IMR-90 (cell line): ENCODE results near the gene RNF114. TPM values are rescaled to one million over a fixed set of nuclear protein-coding genes. Genes with fewer than 3 reads are reported as not detected.

Experiments
- ATAC-seq: fragments of 200-7000 bp; cut with Tn5 transposase; 2 replicates; pipeline ENCODE4 v1.9.1; 2020; ENCODE audit warnings: low read depth, mild to moderate bottlenecking, moderate library complexity
- BruUV-seq: library from RNA; stranded (reverse); fragments of 400-500 nt; replicated peaks from 2 replicates; lab custom pipeline; 2021; lab: Mats Ljungman, UMichigan
- CTCF ChIA-PET: fragments of 300-600 bp; formaldehyde crosslinking; extraction: SDS; loops from one replicate; lab custom pipeline; 2021; ENCODE audit warnings: antibody characterized with exemption; lab: Yijun Ruan, JAX
- POLR2A ChIA-PET: fragments of 300-600 bp; sonication (Branson Sonifier 250); formaldehyde crosslinking; loops from one replicate; lab custom pipeline; 2022; ENCODE audit warnings: antibody characterized with exemption; ENCODE audit not compliant: unreplicated experiment; lab: Charles Lee
- DNase-seq: peaks from one replicate; pipeline ENCODE4 v3.0.0; 2013
- H2AFZ ChIP-seq: replicated peaks from 2 replicates; pipeline ENCODE3; 2013; ENCODE audit warnings: low read length, mild to moderate bottlenecking; ENCODE audit not compliant: poor library complexity
- H2AK5ac ChIP-seq: 2 replicates; pipeline ENCODE4 v1.6.1; 2013; ENCODE audit warnings: low read depth, low read length, inconsistent platforms
- H2AK9ac ChIP-seq: replicated peaks from 2 replicates; pipeline ENCODE3; 2013; ENCODE audit warnings: mild to moderate bottlenecking, low read depth, low read length, moderate library complexity; ENCODE audit not compliant: poor library complexity
- H2BK120ac ChIP-seq: 2 replicates; pipeline ENCODE4 v1.6.1; 2013; ENCODE audit warnings: low read depth, low read length, inconsistent platforms
- H2BK15ac ChIP-seq: 3 replicates; pipeline ENCODE4 v1.6.1; 2013; ENCODE audit warnings: low read depth, low read length, inconsistent platforms
- H2BK20ac ChIP-seq: 2 replicates; pipeline ENCODE4 v1.6.1; 2013; ENCODE audit warnings: low read depth, mild to moderate bottlenecking, inconsistent platforms, low read length, moderate library complexity
- H2BK5ac ChIP-seq: 2 replicates; pipeline ENCODE4 v1.6.1; 2013; ENCODE audit warnings: mild to moderate bottlenecking, low read depth, low read length, inconsistent platforms; ENCODE audit not compliant: poor library complexity, severe bottlenecking
- H3K14ac ChIP-seq: replicated peaks from 2 replicates; pipeline ENCODE4 v1.6.1; 2013; ENCODE audit warnings: low read depth, low read length, inconsistent platforms
- H3K18ac ChIP-seq: 2 replicates; pipeline ENCODE4 v1.6.1; 2013; ENCODE audit warnings: low read depth, low read length, control low read depth
- H3K23ac ChIP-seq: 2 replicates; pipeline ENCODE4 v1.6.1; 2013; ENCODE audit warnings: low read depth, low read length, inconsistent platforms
- H3K27ac ChIP-seq: 2 replicates; pipeline ENCODE4 v1.5.1; 2013; ENCODE audit warnings: mild to moderate bottlenecking, control low read depth, low read length; ENCODE audit not compliant: insufficient read depth
- H3K27me3 ChIP-seq: 2 replicates; pipeline ENCODE4 v1.6.1; 2013; ENCODE audit warnings: low read length; ENCODE audit not compliant: control insufficient read depth, insufficient read depth
- H3K36me3 ChIP-seq: 2 replicates; pipeline ENCODE4 v1.6.1; 2013; ENCODE audit warnings: low read length, mixed read lengths; ENCODE audit not compliant: control insufficient read depth, insufficient read depth
- H3K4ac ChIP-seq: 2 replicates; pipeline ENCODE4 v1.6.1; 2013; ENCODE audit warnings: low read depth, low read length, inconsistent platforms
- H3K4me1 ChIP-seq: 2 replicates; pipeline ENCODE4 v1.6.1; 2013; ENCODE audit warnings: low read length, mixed read lengths; ENCODE audit not compliant: control insufficient read depth, insufficient read depth
- H3K4me2 ChIP-seq: 2 replicates; pipeline ENCODE4 v1.6.1; 2013; ENCODE audit warnings: low read depth, mild to moderate bottlenecking, control low read depth, low read length, moderate library complexity
- H3K4me3 ChIP-seq: 2 replicates; pipeline ENCODE4 v1.5.1; 2013; ENCODE audit warnings: low read depth, mild to moderate bottlenecking, control low read depth, low read length, moderate library complexity; ENCODE audit not compliant: insufficient read depth
- H3K56ac ChIP-seq: 2 replicates; pipeline ENCODE4 v1.6.1; 2013; ENCODE audit warnings: low read length, inconsistent platforms; ENCODE audit not compliant: insufficient read depth; ENCODE audit errors: extremely low read depth
- H3K79me1 ChIP-seq, 2 experiments: 2 replicates each; pipeline ENCODE4 v1.6.1; 2013; ENCODE audit warnings: low read length in 2 of 2, inconsistent platforms in 1 of 2, low read depth in 1 of 2
- H3K9ac ChIP-seq: 2 replicates; pipeline ENCODE4 v1.6.1; 2013; ENCODE audit warnings: low read depth, low read length, control low read depth
- H3K9me1 ChIP-seq: 2 replicates; pipeline ENCODE4 v1.6.1; 2013; ENCODE audit warnings: low read length, inconsistent platforms; ENCODE audit not compliant: insufficient read depth
- H3K9me3 ChIP-seq: 2 replicates; pipeline ENCODE4 v1.6.1; 2013; ENCODE audit warnings: low read length; ENCODE audit not compliant: control insufficient read depth, insufficient read depth
- H4K20me1 ChIP-seq: 2 replicates; pipeline ENCODE4 v1.6.1; 2013; ENCODE audit warnings: low read length, inconsistent platforms; ENCODE audit not compliant: insufficient read depth
- H4K5ac ChIP-seq: 2 replicates; pipeline ENCODE4 v1.6.1; 2013; ENCODE audit warnings: mild to moderate bottlenecking, low read depth, low read length, control low read depth
- H4K8ac ChIP-seq, 2 experiments: 2 replicates each; pipeline ENCODE4 v1.6.1; 2013; ENCODE audit warnings: low read depth in 2 of 2, low read length in 2 of 2, control low read depth in 1 of 2, inconsistent platforms in 1 of 2
- H4K91ac ChIP-seq: 2 replicates; pipeline ENCODE4 v1.6.1; 2013; ENCODE audit warnings: low read depth, low read length, inconsistent platforms; ENCODE audit not compliant: insufficient read depth
- BHLHE40 ChIP-seq: fragments of 150-350 bp; IDR thresholded peaks from 2 replicates; pipeline ENCODE4 v1.6.1; 2016; ENCODE audit warnings: mild to moderate bottlenecking, low read depth, low read length
- CEBPB ChIP-seq: IDR thresholded peaks from 2 replicates; pipeline ENCODE4 v1.6.1; 2012; ENCODE audit warnings: low read depth, low read length, improper control_type of control experiment
- CHD1 ChIP-seq: IDR thresholded peaks from 2 replicates; pipeline ENCODE4 v1.6.1; 2012; ENCODE audit warnings: low read depth, low read length, improper control_type of control experiment
- FOS ChIP-seq: fragments of 150-350 bp; IDR thresholded peaks from 2 replicates; pipeline ENCODE4 v1.6.1; 2016; ENCODE audit warnings: low read depth, low read length
- MAFK ChIP-seq: IDR thresholded peaks from 2 replicates; pipeline ENCODE4 v1.6.1; 2012; ENCODE audit warnings: low read depth, low read length, improper control_type of control experiment
- MAZ ChIP-seq: IDR thresholded peaks from 2 replicates; pipeline ENCODE4 v1.6.1; 2012; ENCODE audit warnings: low read depth, mild to moderate bottlenecking, low read length, improper control_type of control experiment, moderate library complexity, borderline replicate concordance
- MXI1 ChIP-seq: IDR thresholded peaks from 2 replicates; pipeline ENCODE4 v1.6.1; 2012; ENCODE audit warnings: low read depth, mild to moderate bottlenecking, low read length, moderate library complexity, borderline replicate concordance
- NFE2L2 ChIP-seq: fragments of 150-350 bp; IDR thresholded peaks from 2 replicates; pipeline ENCODE4 v1.6.1; 2016; ENCODE audit warnings: low read depth, mild to moderate bottlenecking, low read length
- POLR2A ChIP-seq: IDR thresholded peaks from 2 replicates; pipeline ENCODE4 v1.6.1; 2012; ENCODE audit warnings: mild to moderate bottlenecking, low read depth, low read length
- RAD21 ChIP-seq: IDR thresholded peaks from 2 replicates; pipeline ENCODE4 v1.6.1; 2012; ENCODE audit warnings: low read length, improper control_type of control experiment
- RCOR1 ChIP-seq: IDR thresholded peaks from 2 replicates; pipeline ENCODE4 v1.6.1; 2012; ENCODE audit warnings: mild to moderate bottlenecking, low read length, improper control_type of control experiment; ENCODE audit not compliant: insufficient replicate concordance
- RFX5 ChIP-seq: IDR thresholded peaks from 2 replicates; pipeline ENCODE4 v1.8.0; 2012; ENCODE audit warnings: low read depth, mild to moderate bottlenecking, low read length, moderate library complexity
- SMC3 ChIP-seq: fragments of 150-350 bp; IDR thresholded peaks from 2 replicates; pipeline ENCODE4 v1.6.1; 2016; ENCODE audit warnings: low read depth, mild to moderate bottlenecking, antibody characterized with exemption, low read length, moderate library complexity
- USF2 ChIP-seq: fragments of 150-350 bp; IDR thresholded peaks from 2 replicates; pipeline ENCODE4 v1.6.1; 2017; ENCODE audit warnings: mild to moderate bottlenecking, antibody characterized with exemption, low read length, low read depth
- WGBS, 2 experiments: methylation state at CpG; one replicate each; pipeline versions ENCODE4 v1.1.5 to v1.1.7; 2013; ENCODE audit warnings: missing lambda C conversion rate in 2 of 2; ENCODE audit not compliant: insufficient read length in 1 of 2; ENCODE audit errors: extremely low coverage in 2 of 2; 5-methylcytosine and 5-hydroxymethylcytosine counted together
- dilution Hi-C: fragments of 300-500 bp; cut with HindIII; formaldehyde crosslinking; loops from one replicate; pipeline ENCODE4 v1.14.3; 2018; ENCODE audit warnings: low sequenced_read_pairs; ENCODE audit not compliant: unreplicated experiment
- in situ Hi-C: fragments of 300-500 bp; cut with MboI; formaldehyde crosslinking; loops from 3 replicates; pipeline ENCODE4 v1.14.3; 2019; ENCODE audit warnings: low sequenced_read_pairs, inconsistent platforms, mixed read lengths
- intact Hi-C: fragments of 100-400 bp; cut with micrococcal nuclease; formaldehyde crosslinking; loops from 2 replicates; pipeline ENCODE4 v1.10.0; 2022
- polyA plus RNA-seq, 3 experiments: library from polyadenylated mRNA; depleted of rRNA; stranded (reverse); fragments of >200 nt; gene quantifications; 2 replicates each; pipeline ENCODE4 v1.2.3, GENCODE V29; 2012; ENCODE audit warnings: low replicate concordance in 1 of 3
- total RNA-seq: library from RNA; depleted of rRNA; stranded (reverse); fragments of >200 nt; gene quantifications from 2 replicates; pipeline ENCODE4 v1.2.3, GENCODE V29; 2012
- TF ChIP-seq, protein P1 (sequence below): conservative IDR thresholded peaks from 2 replicates; pipeline ENCODE4 v1.5.1; 2012; ENCODE audit warnings: mild to moderate bottlenecking, low read depth, low read length, improper control_type of control experiment
- TF ChIP-seq, protein P2 (sequence below): fragments of 150-350 bp; IDR thresholded peaks from 2 replicates; pipeline ENCODE4 v1.6.1; 2016; ENCODE audit warnings: low read depth, mild to moderate bottlenecking, low read length, moderate library complexity, borderline replicate concordance

RNF114 gene
- total and polyA plus RNA-seq, 2 of the 4 experiments (the other 2 are of a cell fraction): 44.6 to 62.3 TPM

DNA sequence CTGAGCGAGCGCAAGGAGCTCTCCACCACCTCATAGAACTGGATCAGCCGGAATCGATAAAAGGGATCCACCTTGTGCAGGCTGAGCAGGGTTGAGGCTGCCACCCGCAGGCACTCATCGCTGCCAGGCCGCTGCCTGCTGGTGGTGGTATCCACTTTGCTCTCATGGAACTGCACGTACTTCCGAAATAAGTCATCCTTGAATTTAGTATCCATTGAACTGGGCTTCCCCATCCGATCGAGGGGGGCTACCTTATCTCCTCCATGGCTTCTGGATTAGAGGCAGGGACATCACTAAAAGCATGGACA, 28.0 kb upstream of the RNF114 start:
- Histone ChIP-seq H2BK120ac (no peak overlapping the region), H3K27ac (no peak overlapping the region), H3K4me3 (no peak overlapping the region), H3K9ac (no peak overlapping the region), H2AK9ac (no peak overlapping the region), H4K8ac (no peak overlapping the region), H2BK15ac (no peak overlapping the region), H3K79me1 (peaks cover 22 to 72% of the 10 kb centered on the region in 2 experiments), H3K14ac (no peak overlapping the region), H2AFZ (no peak overlapping the region), H3K23ac (no peak overlapping the region), H3K4ac (no peak overlapping the region), H3K18ac (no peak overlapping the region), H2AK5ac (no peak overlapping the region), H3K4me2 (no peak overlapping the region), H4K91ac (no peak overlapping the region), H3K4me1 (no peaks in the 10 kb centered on the region), H2BK20ac (no peak overlapping the region), H3K9me1 (no peaks in the 10 kb centered on the region), H2BK5ac (no peak overlapping the region), H4K5ac (no peak overlapping the region), H3K27me3 (no peaks in the 10 kb centered on the region), H4K20me1 (peaks cover 49% of the 10 kb centered on the region), H3K56ac (no peak overlapping the region), H3K9me3 (no peaks in the 10 kb centered on the region), H3K36me3 (peaks cover 50% of the 10 kb centered on the region)
- 93% methylated on average over 5 of the region's 11 CpGs; no CpG with 5 or more reads in 1 of the 2 experiments for WGBS, 2 experiments
- ATAC-seq: no peak
- ChIA-PET POLR2A (no interaction called here), CTCF (no interaction called here)
- BruUV-seq: no TSS peak
- intact Hi-C loops (no loop called here), in situ Hi-C loops (no loop called here), dilution Hi-C loops (no loop called here)
- DNase-seq: no peak
- TF ChIP-seq FOS: no peak
- no peak for TF ChIP-seq BHLHE40
- no peak for TF ChIP-seq MAFK
- no peak for TF ChIP-seq NFE2L2
- no peak for TF ChIP-seq MAZ
- no peak for TF ChIP-seq CHD1
- TF ChIP-seq MXI1: no peak
- no peak for TF ChIP-seq RAD21
- TF ChIP-seq, protein P1, sequence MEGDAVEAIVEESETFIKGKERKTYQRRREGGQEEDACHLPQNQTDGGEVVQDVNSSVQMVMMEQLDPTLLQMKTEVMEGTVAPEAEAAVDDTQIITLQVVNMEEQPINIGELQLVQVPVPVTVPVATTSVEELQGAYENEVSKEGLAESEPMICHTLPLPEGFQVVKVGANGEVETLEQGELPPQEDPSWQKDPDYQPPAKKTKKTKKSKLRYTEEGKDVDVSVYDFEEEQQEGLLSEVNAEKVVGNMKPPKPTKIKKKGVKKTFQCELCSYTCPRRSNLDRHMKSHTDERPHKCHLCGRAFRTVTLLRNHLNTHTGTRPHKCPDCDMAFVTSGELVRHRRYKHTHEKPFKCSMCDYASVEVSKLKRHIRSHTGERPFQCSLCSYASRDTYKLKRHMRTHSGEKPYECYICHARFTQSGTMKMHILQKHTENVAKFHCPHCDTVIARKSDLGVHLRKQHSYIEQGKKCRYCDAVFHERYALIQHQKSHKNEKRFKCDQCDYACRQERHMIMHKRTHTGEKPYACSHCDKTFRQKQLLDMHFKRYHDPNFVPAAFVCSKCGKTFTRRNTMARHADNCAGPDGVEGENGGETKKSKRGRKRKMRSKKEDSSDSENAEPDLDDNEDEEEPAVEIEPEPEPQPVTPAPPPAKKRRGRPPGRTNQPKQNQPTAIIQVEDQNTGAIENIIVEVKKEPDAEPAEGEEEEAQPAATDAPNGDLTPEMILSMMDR: no peak
- TF ChIP-seq USF2: no peak
- TF ChIP-seq SMC3: no peak
- TF ChIP-seq POLR2A: no peak
- TF ChIP-seq, protein P2, sequence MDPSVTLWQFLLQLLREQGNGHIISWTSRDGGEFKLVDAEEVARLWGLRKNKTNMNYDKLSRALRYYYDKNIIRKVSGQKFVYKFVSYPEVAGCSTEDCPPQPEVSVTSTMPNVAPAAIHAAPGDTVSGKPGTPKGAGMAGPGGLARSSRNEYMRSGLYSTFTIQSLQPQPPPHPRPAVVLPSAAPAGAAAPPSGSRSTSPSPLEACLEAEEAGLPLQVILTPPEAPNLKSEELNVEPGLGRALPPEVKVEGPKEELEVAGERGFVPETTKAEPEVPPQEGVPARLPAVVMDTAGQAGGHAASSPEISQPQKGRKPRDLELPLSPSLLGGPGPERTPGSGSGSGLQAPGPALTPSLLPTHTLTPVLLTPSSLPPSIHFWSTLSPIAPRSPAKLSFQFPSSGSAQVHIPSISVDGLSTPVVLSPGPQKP: no peak
- no peak for TF ChIP-seq RFX5
- no peak for TF ChIP-seq CEBPB
- TF ChIP-seq RCOR1: no peak
